GM19438 (cell line): ENCODE results near the gene PRM2.

Source experiments
- ATAC-seq: cut with Tn5 transposase; IDR thresholded peaks from one replicate; pipeline ENCODE4 v1.9.1; 2021; ENCODE audit warnings: low read depth; ENCODE audit not compliant: unreplicated experiment

Gene PRM2

DNA sequence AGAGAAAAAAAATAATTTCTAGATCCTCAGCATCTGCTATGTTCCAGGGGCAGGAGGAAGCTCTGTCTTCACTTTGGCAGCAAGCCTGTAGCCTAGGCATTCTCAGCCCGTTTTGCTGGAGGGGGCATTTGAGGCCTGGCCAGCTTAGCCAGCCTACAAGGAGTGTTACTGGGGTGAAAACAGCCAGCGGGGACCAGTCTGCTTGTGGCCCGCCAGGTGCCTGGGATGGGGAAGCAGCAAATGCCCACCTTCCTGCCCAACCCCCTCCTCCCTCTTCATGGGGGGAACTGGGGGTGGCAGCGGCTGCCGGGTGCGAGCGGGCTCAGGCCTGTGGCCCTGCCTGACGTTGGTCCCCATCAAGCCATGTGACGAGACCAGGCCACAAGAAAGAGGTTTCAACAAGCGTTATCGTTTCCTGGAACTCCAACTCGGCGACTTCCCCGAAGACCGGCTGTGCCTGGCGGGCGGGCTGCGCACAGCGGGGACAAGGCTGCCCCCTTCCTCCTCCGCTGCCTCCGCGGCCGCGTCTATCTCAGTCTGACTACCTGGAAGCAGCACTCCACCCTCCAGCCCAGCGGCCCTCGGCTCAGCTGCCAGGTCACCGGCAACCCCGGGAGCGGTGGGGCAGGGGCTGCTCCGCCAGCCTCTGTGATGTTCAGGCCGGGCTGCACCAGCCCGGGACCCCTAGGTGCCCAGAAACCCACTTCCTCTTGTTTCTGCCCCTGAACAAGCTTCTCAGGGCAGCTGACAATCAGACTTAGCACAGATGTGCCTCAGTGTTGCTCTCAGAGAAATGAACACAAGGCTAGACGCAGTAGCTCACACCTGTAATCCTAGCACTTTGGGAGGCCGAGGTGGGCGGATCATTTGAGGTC lies 43.2 kb downstream of the PRM2 start:
- peak; percentile 61 for ATAC-seq

DNA sequence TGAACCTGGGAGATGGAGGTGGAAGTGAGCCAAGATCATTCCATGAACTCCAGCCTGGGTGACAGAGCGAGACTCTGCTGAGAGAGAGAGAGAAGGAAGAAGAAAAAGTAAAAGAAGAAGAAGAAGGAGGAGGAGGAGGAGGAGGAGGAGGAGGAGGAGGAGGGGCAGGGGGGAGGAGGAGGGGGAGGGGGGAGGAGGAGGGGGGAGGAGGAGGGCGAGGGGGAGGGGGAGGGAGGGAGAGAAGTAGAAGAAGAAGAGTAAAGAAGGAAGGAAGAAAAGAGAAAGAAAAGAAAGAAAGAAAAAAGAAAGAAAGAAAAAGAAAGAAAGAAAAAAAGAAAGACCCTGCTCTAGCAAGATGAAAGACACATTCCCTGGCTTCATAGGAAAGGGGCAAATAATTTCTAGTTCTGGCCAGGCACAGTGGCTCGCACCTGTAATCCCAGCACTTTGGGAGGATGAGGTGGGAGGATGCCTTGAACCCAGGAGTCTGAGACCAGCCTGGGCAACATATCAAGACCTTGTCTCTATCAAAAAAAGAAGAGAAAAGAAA lies 43.9 kb downstream of the PRM2 start:
- no peak for ATAC-seq

DNA sequence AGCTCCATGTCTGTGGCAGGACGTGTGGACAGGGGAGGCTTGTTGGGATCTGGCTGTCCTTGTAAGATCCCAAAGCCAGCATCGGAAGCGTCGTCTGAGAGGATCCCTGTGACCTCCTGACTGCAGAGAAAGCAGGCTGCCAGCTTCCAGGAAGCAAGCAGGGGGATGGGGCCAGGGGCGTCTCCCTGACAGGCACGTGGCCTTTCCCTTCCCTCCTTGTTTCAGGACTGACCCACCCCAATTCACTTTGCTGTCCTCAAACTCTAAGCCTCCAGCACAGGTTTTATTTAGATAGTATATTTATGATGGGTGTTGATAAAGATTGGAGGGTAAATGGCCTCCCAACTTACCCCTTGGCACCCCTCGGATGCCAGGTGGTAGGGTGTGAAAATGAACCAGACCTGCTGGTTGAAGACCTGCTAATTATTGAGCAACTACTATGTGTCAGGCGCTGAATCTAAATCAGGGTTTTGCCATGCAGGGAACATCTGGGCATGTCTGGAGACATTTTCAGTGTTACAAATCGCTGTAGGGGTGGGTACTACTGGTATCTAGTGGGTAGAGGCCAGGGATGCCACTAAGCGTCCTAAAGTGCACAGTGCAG lies 44.8 kb downstream of the PRM2 start:
- ATAC-seq = no peak

DNA sequence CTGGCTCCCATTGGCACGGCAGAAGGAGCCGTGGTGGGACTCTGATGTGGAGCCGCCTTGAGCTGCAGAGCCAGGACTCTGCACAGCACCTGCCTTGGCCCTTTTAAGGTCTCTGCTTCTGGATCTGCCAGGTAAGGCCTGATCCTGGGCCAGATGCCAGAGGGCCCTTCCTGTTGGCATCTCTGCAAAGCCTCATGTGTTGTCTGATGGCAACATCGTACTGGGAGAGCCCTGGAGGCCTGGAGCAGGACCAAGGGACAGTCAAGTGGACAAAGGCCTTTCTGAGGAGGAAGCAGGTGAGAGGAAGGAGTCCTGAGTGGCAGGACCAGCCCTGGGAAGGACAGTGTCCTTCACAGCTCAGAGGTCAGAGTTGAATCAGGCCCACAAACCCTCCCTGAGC lies 46.4 kb downstream of the PRM2 start:
- ATAC-seq = no peak

DNA sequence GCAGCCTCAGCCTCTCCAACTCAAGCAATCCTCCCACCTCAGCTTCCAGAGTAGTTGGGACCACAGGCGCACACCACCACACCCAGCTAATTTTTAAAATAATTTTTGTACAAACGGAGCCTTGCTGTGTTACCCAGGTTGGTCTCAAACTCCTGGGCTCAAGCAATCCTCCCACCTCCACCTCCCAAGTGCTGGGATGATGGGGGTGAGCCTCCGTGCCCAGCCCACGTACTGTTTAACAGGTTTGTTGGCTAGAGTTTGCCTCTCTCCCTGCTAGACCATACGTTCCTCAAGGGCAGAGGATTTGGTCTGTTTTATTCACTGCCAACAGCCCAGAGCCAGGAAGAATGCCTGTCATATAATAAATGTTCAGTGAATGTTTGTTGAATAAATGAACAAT lies 46.8 kb downstream of the PRM2 start:
- ATAC-seq = no peak

DNA sequence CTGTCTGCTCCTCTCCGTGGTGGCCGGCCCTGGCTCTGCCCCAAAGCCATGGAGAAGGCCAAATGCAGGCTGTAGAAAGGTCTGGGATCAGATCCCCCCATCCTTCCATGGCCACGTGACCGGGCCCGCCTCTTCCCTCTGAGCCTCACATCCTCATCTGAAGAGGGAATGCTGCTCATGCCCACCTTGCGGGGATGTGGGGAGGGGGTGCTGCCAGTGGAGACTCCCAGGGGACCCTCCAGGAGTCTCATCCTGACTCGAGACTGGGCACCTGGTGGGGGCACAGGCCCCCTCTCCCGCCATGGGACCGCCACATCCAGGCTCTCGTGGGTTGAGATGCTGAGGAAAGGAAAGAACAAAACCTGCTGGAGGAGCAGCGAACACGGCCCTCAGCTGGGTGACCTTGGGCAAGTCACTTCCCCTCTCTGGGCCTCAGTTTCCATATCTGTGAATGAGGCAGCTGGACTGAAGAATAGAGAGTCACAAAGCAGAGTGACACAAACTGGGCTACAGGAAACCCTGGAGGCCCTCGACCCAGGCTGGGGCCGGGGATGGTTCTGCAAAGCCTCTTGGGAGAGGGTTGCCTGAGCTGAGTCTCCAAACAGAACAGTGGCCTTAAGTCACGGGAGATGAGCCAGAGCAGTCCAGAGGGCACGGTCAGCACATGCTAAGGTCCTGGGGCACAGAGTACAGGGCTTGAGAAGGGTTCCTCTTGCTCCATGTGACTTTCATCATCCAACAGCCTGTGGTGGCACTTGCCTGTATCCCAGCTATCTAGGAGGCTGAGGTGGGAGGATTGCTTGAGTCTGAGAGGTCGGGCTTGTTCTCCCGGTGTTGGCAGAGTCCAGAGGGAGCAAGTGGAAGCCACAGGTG lies 50.4 kb downstream of the PRM2 start:
- no peak for ATAC-seq
